DOHH2 (cell line): Measurements from ENCODE around the gene ARHGEF25.

Experiments used
- CTCF ChIP-seq: fragments of 200-600 bp; sonication (generic); IDR thresholded peaks from one replicate; pipeline ENCODE4 v1.5.1; 2014; ENCODE audit warnings: antibody characterized with exemption, mild to moderate bottlenecking, low read depth, low read length; ENCODE audit not compliant: poor library complexity, severe bottlenecking
- EZH2phosphoT487 ChIP-seq: fragments of 200-600 bp; sonication (generic); IDR thresholded peaks from 2 replicates; pipeline ENCODE4 v1.6.1; 2017; ENCODE audit warnings: borderline replicate concordance, mild to moderate bottlenecking, antibody characterized with exemption, low read length, moderate library complexity, mixed read lengths

- TF ChIP-seq CTCF (no peak), EZH2phosphoT487 (no peak)
Measured at GRCh38 chr12:57569858-57570257, 41.4 kb upstream of the ARHGEF25 start.
